IMR-90 (cell line): Measurements from ENCODE around the gene WDFY1. TPM values are rescaled to one million over a fixed set of nuclear protein-coding genes. Genes with fewer than 3 reads are reported as not detected.

Experiments used
- ATAC-seq: fragments of 200-7000 bp; cut with Tn5 transposase; 2 replicates; pipeline ENCODE4 v1.9.1; 2020; ENCODE audit warnings: low read depth, mild to moderate bottlenecking, moderate library complexity
- BruUV-seq: library from RNA; stranded (reverse); fragments of 400-500 nt; replicated peaks from 2 replicates; lab custom pipeline; 2021; lab: Mats Ljungman, UMichigan
- CTCF ChIA-PET: fragments of 300-600 bp; formaldehyde crosslinking; extraction: SDS; loops from one replicate; lab custom pipeline; 2021; ENCODE audit warnings: antibody characterized with exemption; lab: Yijun Ruan, JAX
- POLR2A ChIA-PET: fragments of 300-600 bp; sonication (Branson Sonifier 250); formaldehyde crosslinking; loops from one replicate; lab custom pipeline; 2022; ENCODE audit warnings: antibody characterized with exemption; ENCODE audit not compliant: unreplicated experiment; lab: Charles Lee
- DNase-seq: peaks from one replicate; pipeline ENCODE4 v3.0.0; 2013
- H2AFZ ChIP-seq: replicated peaks from 2 replicates; pipeline ENCODE3; 2013; ENCODE audit warnings: low read length, mild to moderate bottlenecking; ENCODE audit not compliant: poor library complexity
- H2AK5ac ChIP-seq: 2 replicates; pipeline ENCODE4 v1.6.1; 2013; ENCODE audit warnings: low read depth, low read length, inconsistent platforms
- H2AK9ac ChIP-seq: replicated peaks from 2 replicates; pipeline ENCODE3; 2013; ENCODE audit warnings: mild to moderate bottlenecking, low read depth, low read length, moderate library complexity; ENCODE audit not compliant: poor library complexity
- H2BK120ac ChIP-seq: 2 replicates; pipeline ENCODE4 v1.6.1; 2013; ENCODE audit warnings: low read depth, low read length, inconsistent platforms
- H2BK15ac ChIP-seq: 3 replicates; pipeline ENCODE4 v1.6.1; 2013; ENCODE audit warnings: low read depth, low read length, inconsistent platforms
- H2BK20ac ChIP-seq: 2 replicates; pipeline ENCODE4 v1.6.1; 2013; ENCODE audit warnings: low read depth, mild to moderate bottlenecking, inconsistent platforms, low read length, moderate library complexity
- H2BK5ac ChIP-seq: 2 replicates; pipeline ENCODE4 v1.6.1; 2013; ENCODE audit warnings: mild to moderate bottlenecking, low read depth, low read length, inconsistent platforms; ENCODE audit not compliant: poor library complexity, severe bottlenecking
- H3K14ac ChIP-seq: replicated peaks from 2 replicates; pipeline ENCODE4 v1.6.1; 2013; ENCODE audit warnings: low read depth, low read length, inconsistent platforms
- H3K18ac ChIP-seq: 2 replicates; pipeline ENCODE4 v1.6.1; 2013; ENCODE audit warnings: low read depth, low read length, control low read depth
- H3K23ac ChIP-seq: 2 replicates; pipeline ENCODE4 v1.6.1; 2013; ENCODE audit warnings: low read depth, low read length, inconsistent platforms
- H3K27ac ChIP-seq: 2 replicates; pipeline ENCODE4 v1.5.1; 2013; ENCODE audit warnings: mild to moderate bottlenecking, control low read depth, low read length; ENCODE audit not compliant: insufficient read depth
- H3K27me3 ChIP-seq: 2 replicates; pipeline ENCODE4 v1.6.1; 2013; ENCODE audit warnings: low read length; ENCODE audit not compliant: control insufficient read depth, insufficient read depth
- H3K36me3 ChIP-seq: 2 replicates; pipeline ENCODE4 v1.6.1; 2013; ENCODE audit warnings: low read length, mixed read lengths; ENCODE audit not compliant: control insufficient read depth, insufficient read depth
- H3K4ac ChIP-seq: 2 replicates; pipeline ENCODE4 v1.6.1; 2013; ENCODE audit warnings: low read depth, low read length, inconsistent platforms
- H3K4me1 ChIP-seq: 2 replicates; pipeline ENCODE4 v1.6.1; 2013; ENCODE audit warnings: low read length, mixed read lengths; ENCODE audit not compliant: control insufficient read depth, insufficient read depth
- H3K4me2 ChIP-seq: 2 replicates; pipeline ENCODE4 v1.6.1; 2013; ENCODE audit warnings: low read depth, mild to moderate bottlenecking, control low read depth, low read length, moderate library complexity
- H3K4me3 ChIP-seq: 2 replicates; pipeline ENCODE4 v1.5.1; 2013; ENCODE audit warnings: low read depth, mild to moderate bottlenecking, control low read depth, low read length, moderate library complexity; ENCODE audit not compliant: insufficient read depth
- H3K56ac ChIP-seq: 2 replicates; pipeline ENCODE4 v1.6.1; 2013; ENCODE audit warnings: low read length, inconsistent platforms; ENCODE audit not compliant: insufficient read depth; ENCODE audit errors: extremely low read depth
- H3K79me1 ChIP-seq, 2 experiments: 2 replicates each; pipeline ENCODE4 v1.6.1; 2013; ENCODE audit warnings: low read length in 2 of 2, inconsistent platforms in 1 of 2, low read depth in 1 of 2
- H3K9ac ChIP-seq: 2 replicates; pipeline ENCODE4 v1.6.1; 2013; ENCODE audit warnings: low read depth, low read length, control low read depth
- H3K9me1 ChIP-seq: 2 replicates; pipeline ENCODE4 v1.6.1; 2013; ENCODE audit warnings: low read length, inconsistent platforms; ENCODE audit not compliant: insufficient read depth
- H3K9me3 ChIP-seq: 2 replicates; pipeline ENCODE4 v1.6.1; 2013; ENCODE audit warnings: low read length; ENCODE audit not compliant: control insufficient read depth, insufficient read depth
- H4K20me1 ChIP-seq: 2 replicates; pipeline ENCODE4 v1.6.1; 2013; ENCODE audit warnings: low read length, inconsistent platforms; ENCODE audit not compliant: insufficient read depth
- H4K5ac ChIP-seq: 2 replicates; pipeline ENCODE4 v1.6.1; 2013; ENCODE audit warnings: mild to moderate bottlenecking, low read depth, low read length, control low read depth
- H4K8ac ChIP-seq, 2 experiments: 2 replicates each; pipeline ENCODE4 v1.6.1; 2013; ENCODE audit warnings: low read depth in 2 of 2, low read length in 2 of 2, control low read depth in 1 of 2, inconsistent platforms in 1 of 2
- H4K91ac ChIP-seq: 2 replicates; pipeline ENCODE4 v1.6.1; 2013; ENCODE audit warnings: low read depth, low read length, inconsistent platforms; ENCODE audit not compliant: insufficient read depth
- CEBPB ChIP-seq: IDR thresholded peaks from 2 replicates; pipeline ENCODE4 v1.6.1; 2012; ENCODE audit warnings: low read depth, low read length, improper control_type of control experiment
- CHD1 ChIP-seq: IDR thresholded peaks from 2 replicates; pipeline ENCODE4 v1.6.1; 2012; ENCODE audit warnings: low read depth, low read length, improper control_type of control experiment
- ELK1 ChIP-seq: fragments of 150-350 bp; IDR thresholded peaks from 2 replicates; pipeline ENCODE4 v1.6.1; 2016; ENCODE audit warnings: low read depth, mild to moderate bottlenecking, low read length, moderate library complexity, borderline replicate concordance
- FOS ChIP-seq: fragments of 150-350 bp; IDR thresholded peaks from 2 replicates; pipeline ENCODE4 v1.6.1; 2016; ENCODE audit warnings: low read depth, low read length
- MAZ ChIP-seq: IDR thresholded peaks from 2 replicates; pipeline ENCODE4 v1.6.1; 2012; ENCODE audit warnings: low read depth, mild to moderate bottlenecking, low read length, improper control_type of control experiment, moderate library complexity, borderline replicate concordance
- NFE2L2 ChIP-seq: fragments of 150-350 bp; IDR thresholded peaks from 2 replicates; pipeline ENCODE4 v1.6.1; 2016; ENCODE audit warnings: low read depth, mild to moderate bottlenecking, low read length
- POLR2A ChIP-seq: IDR thresholded peaks from 2 replicates; pipeline ENCODE4 v1.6.1; 2012; ENCODE audit warnings: mild to moderate bottlenecking, low read depth, low read length
- RAD21 ChIP-seq: IDR thresholded peaks from 2 replicates; pipeline ENCODE4 v1.6.1; 2012; ENCODE audit warnings: low read length, improper control_type of control experiment
- SMC3 ChIP-seq: fragments of 150-350 bp; IDR thresholded peaks from 2 replicates; pipeline ENCODE4 v1.6.1; 2016; ENCODE audit warnings: low read depth, mild to moderate bottlenecking, antibody characterized with exemption, low read length, moderate library complexity
- USF2 ChIP-seq: fragments of 150-350 bp; IDR thresholded peaks from 2 replicates; pipeline ENCODE4 v1.6.1; 2017; ENCODE audit warnings: mild to moderate bottlenecking, antibody characterized with exemption, low read length, low read depth
- WGBS, 2 experiments: methylation state at CpG; one replicate each; pipeline versions ENCODE4 v1.1.5 to v1.1.7; 2013; ENCODE audit warnings: missing lambda C conversion rate in 2 of 2; ENCODE audit not compliant: insufficient read length in 1 of 2; ENCODE audit errors: extremely low coverage in 2 of 2; 5-methylcytosine and 5-hydroxymethylcytosine counted together
- dilution Hi-C: fragments of 300-500 bp; cut with HindIII; formaldehyde crosslinking; loops from one replicate; pipeline ENCODE4 v1.14.3; 2018; ENCODE audit warnings: low sequenced_read_pairs; ENCODE audit not compliant: unreplicated experiment
- in situ Hi-C: fragments of 300-500 bp; cut with MboI; formaldehyde crosslinking; loops from 3 replicates; pipeline ENCODE4 v1.14.3; 2019; ENCODE audit warnings: low sequenced_read_pairs, inconsistent platforms, mixed read lengths
- intact Hi-C: fragments of 100-400 bp; cut with micrococcal nuclease; formaldehyde crosslinking; loops from 2 replicates; pipeline ENCODE4 v1.10.0; 2022
- polyA plus RNA-seq, 3 experiments: library from polyadenylated mRNA; depleted of rRNA; stranded (reverse); fragments of >200 nt; gene quantifications; 2 replicates each; pipeline ENCODE4 v1.2.3, GENCODE V29; 2012; ENCODE audit warnings: low replicate concordance in 1 of 3
- total RNA-seq: library from RNA; depleted of rRNA; stranded (reverse); fragments of >200 nt; gene quantifications from 2 replicates; pipeline ENCODE4 v1.2.3, GENCODE V29; 2012

Gene WDFY1
- total and polyA plus RNA-seq, 2 of the 4 experiments (the other 2 are of a cell fraction) = 35.6 to 93.6 TPM

- H3K27me3 ChIP-seq = no peaks in the 10 kb centered on the region
- H2AK9ac ChIP-seq = peak overlapping the region; percentile 21
- peak overlapping the region; percentile 81 for H3K27ac ChIP-seq
- peak overlapping the region; percentile 94 for H3K9ac ChIP-seq
- peaks cover 16 to 42% of the 10 kb centered on the region in 2 experiments for H3K79me1 ChIP-seq
- H2BK120ac ChIP-seq = peak overlapping the region; percentile 92
- H4K20me1 ChIP-seq = peaks cover 24% of the 10 kb centered on the region
- H3K36me3 ChIP-seq = no peaks in the 10 kb centered on the region
- H3K23ac ChIP-seq = peak overlapping the region; percentile 92
- peak overlapping the region; percentile 84 for H4K91ac ChIP-seq
- H3K4me3 ChIP-seq = peak overlapping the region; percentile 91
- POLR2A ChIA-PET = interaction anchor here (0.6 kb wide), 1 partner anchor 341 kb away, joined by 3 read pairs; no protein-coding TSS in a partner anchor
- peaks cover 9% of the 10 kb centered on the region for H3K4me1 ChIP-seq
- H2AFZ ChIP-seq = no peak overlapping the region
- H4K5ac ChIP-seq = peak overlapping the region; percentile 12; the same call in 1 of the 2 replicates
- H3K14ac ChIP-seq = peak overlapping the region; percentile 96; the same call in 1 of the 2 replicates
- no peak overlapping the region for H2AK5ac ChIP-seq
- H3K9me1 ChIP-seq = peaks cover 15% of the 10 kb centered on the region
- no CpG with 5 or more reads among the region's 7 CpGs for WGBS, 2 experiments
- peak; percentile 39 for ATAC-seq
- TF ChIP-seq FOS (no peak), POLR2A (no peak), RAD21 (no peak), ELK1 (no peak), USF2 (no peak), SMC3 (no peak), CEBPB (no peak), MAZ (no peak), CHD1 (no peak), NFE2L2 (no peak)
- no peak overlapping the region for H3K18ac ChIP-seq
- dilution Hi-C loops = no loop called here
- in situ Hi-C loops = no loop called here
- TSS peak; percentile 34 for BruUV-seq
- H3K4me2 ChIP-seq = peak overlapping the region; percentile 95
- H3K9me3 ChIP-seq = no peaks in the 10 kb centered on the region
- peak overlapping the region; percentile 61 for H2BK20ac ChIP-seq
- H2BK15ac ChIP-seq = peak overlapping the region; percentile 32; the same call in 2 of the 3 replicates
- CTCF ChIA-PET = interaction anchor here (0.7 kb wide), 1 partner anchor 47 kb away, joined by 3 read pairs; no protein-coding TSS in a partner anchor
- peak overlapping the region; percentile 36; the same call in 1 of the 2 replicates for H3K56ac ChIP-seq
- peak overlapping the region; percentile 15 to 20; a peak in 3 of 4 replicates for H4K8ac ChIP-seq
- peak overlapping the region; percentile 97 for H2BK5ac ChIP-seq
- intact Hi-C loops = loop anchor here (10.0 kb wide), 1 partner anchor 249 kb away; no protein-coding TSS in a partner anchor
- DNase-seq = peak; percentile 60
- peak overlapping the region; percentile 92; the same call in 1 of the 2 replicates for H3K4ac ChIP-seq
Measured at GRCh38 chr2:223943561-223944008, 1.6 kb downstream of the WDFY1 start.
